SK-N-SH (cell line): ENCODE results near the gene SCN9A. TPM values are rescaled to one million over a fixed set of nuclear protein-coding genes. Genes with fewer than 3 reads are reported as not detected.
A peak's percentile ranks its signal among the peaks of the same experiment; 100 is the strongest.

ENCODE experiments used
- CTCF ChIA-PET: fragments of 300-600, 350-600 bp; formaldehyde crosslinking; extraction: SDS; loops from one replicate; lab custom pipeline; 2021; lab: Yijun Ruan, JAX
- POLR2A ChIA-PET: fragments of 350-600 bp; sonication (Branson Sonifier 250); formaldehyde crosslinking; extraction: SDS; loops from one replicate; lab custom pipeline; 2020; ENCODE audit warnings: antibody characterized with exemption, inconsistent platforms; lab: Yijun Ruan, JAX
- DNase-seq: peaks from one replicate; pipeline ENCODE4 v3.0.0; 2012
- H2AFZ ChIP-seq: fragments of 200-600 bp; sonication (generic); 2 replicates; pipeline ENCODE4 v1.8.1; 2016; ENCODE audit warnings: antibody characterized with exemption, mild to moderate bottlenecking, low read depth
- H3F3A ChIP-seq: fragments of 200-600 bp; sonication (generic); replicated peaks from 2 replicates; pipeline ENCODE3; 2016; ENCODE audit warnings: antibody characterized with exemption, mild to moderate bottlenecking; ENCODE audit not compliant: insufficient read depth
- H3K27ac ChIP-seq, 2 experiments: fragments of 200-500 bp in 1 of 2; fragments of 200-600 bp in 1 of 2; sonication (Bioruptor generic) in 1 of 2; sonication (generic), shearing (Covaris generic) in 1 of 2; 2 replicates each; pipeline versions ENCODE4 v1.5.1 to v1.6.1; 2014 to 2016; ENCODE audit warnings: low read depth in 2 of 2, inconsistent platforms in 1 of 2, low read length in 1 of 2, mild to moderate bottlenecking in 1 of 2, mixed read lengths in 1 of 2
- H3K27me3 ChIP-seq: fragments of 200-600 bp; sonication (generic), shearing (Covaris generic); 2 replicates; pipeline ENCODE4 v1.6.1; 2016; ENCODE audit warnings: mixed run types; ENCODE audit not compliant: insufficient read depth
- H3K36me3 ChIP-seq, 2 experiments: fragments of 200-500 bp in 1 of 2; fragments of 200-600 bp in 1 of 2; sonication (Bioruptor generic) in 1 of 2; sonication (generic) in 1 of 2; replicated peaks in 1 of 2; 2 replicates each; pipeline versions ENCODE3 to v1.5.1; 2014 to 2016; ENCODE audit warnings: low read length in 1 of 2, mild to moderate bottlenecking in 1 of 2; ENCODE audit not compliant: insufficient read depth in 2 of 2, control insufficient read depth in 1 of 2
- H3K4me1 ChIP-seq, 2 experiments: fragments of 200-500 bp in 1 of 2; fragments of 200-600 bp in 1 of 2; sonication (Bioruptor generic) in 1 of 2; sonication (generic), shearing (Covaris generic) in 1 of 2; 2 replicates each; pipeline versions ENCODE4 v1.5.1 to v1.6.1; 2014 to 2016; ENCODE audit warnings: low read depth in 1 of 2, low read length in 1 of 2, mixed run types in 1 of 2; ENCODE audit not compliant: insufficient read depth in 2 of 2, control insufficient read depth in 1 of 2
- H3K4me2 ChIP-seq: fragments of 200-600 bp; sonication (generic), shearing (Covaris generic); 2 replicates; pipeline ENCODE4 v1.6.1; 2017; ENCODE audit warnings: mixed run types
- H3K4me3 ChIP-seq, 2 experiments: fragments of 200-500 bp in 1 of 2; fragments of 200-600 bp in 1 of 2; sonication (Bioruptor generic) in 1 of 2; sonication (generic), shearing (Covaris generic) in 1 of 2; 2 replicates each; pipeline versions ENCODE4 v1.5.1 to v1.8.1; 2014 to 2016; ENCODE audit warnings: low read depth in 2 of 2, inconsistent platforms in 1 of 2, low read length in 1 of 2, mild to moderate bottlenecking in 1 of 2, mixed read lengths in 1 of 2, moderate library complexity in 1 of 2
- H3K79me2 ChIP-seq: fragments of 200-600 bp; sonication (generic); 2 replicates; pipeline ENCODE4 v1.8.1; 2017; ENCODE audit warnings: mild to moderate bottlenecking; ENCODE audit not compliant: insufficient read depth
- H3K9ac ChIP-seq: fragments of 200-600 bp; sonication (generic); 2 replicates; pipeline ENCODE4 v1.6.1; 2017; ENCODE audit warnings: mixed run types
- H3K9me2 ChIP-seq: fragments of 200-600 bp; sonication (generic); 2 replicates; pipeline ENCODE4 v1.6.1; 2017; ENCODE audit warnings: mixed run types
- H3K9me3 ChIP-seq: fragments of 200-600 bp; sonication (generic); 2 replicates; pipeline ENCODE4 v1.6.1; 2017; ENCODE audit warnings: mixed run types, mild to moderate bottlenecking, moderate library complexity
- H4K20me1 ChIP-seq: fragments of 200-600 bp; sonication (generic); 2 replicates; pipeline ENCODE4 v1.6.1; 2017; ENCODE audit warnings: mild to moderate bottlenecking, mixed run types; ENCODE audit not compliant: insufficient read depth
- CHD2 ChIP-seq: fragments of 150-350 bp; IDR thresholded peaks from 2 replicates; pipeline ENCODE4 v1.6.1; 2018; ENCODE audit warnings: low read length; ENCODE audit not compliant: partially characterized antibody
- CTCF ChIP-seq: fragments of 200-600 bp; sonication (generic); IDR thresholded peaks from 2 replicates; pipeline ENCODE4 v1.6.1; 2017; ENCODE audit warnings: antibody characterized with exemption, mild to moderate bottlenecking, moderate library complexity
- ELF1 ChIP-seq: IDR thresholded peaks from 2 replicates; pipeline ENCODE4 v1.4.0; 2012
- EZH2phosphoT487 ChIP-seq: fragments of 200-600 bp; sonication (generic); IDR thresholded peaks from 2 replicates; pipeline ENCODE4 v1.6.1; 2017; ENCODE audit warnings: low read depth, mixed run types, mild to moderate bottlenecking, antibody characterized with exemption, moderate library complexity, borderline replicate concordance
- GABPA ChIP-seq: IDR thresholded peaks from 2 replicates; pipeline ENCODE4 v1.4.0; 2012; ENCODE audit warnings: low read depth, mild to moderate bottlenecking
- IRF3 ChIP-seq: fragments of 150-350 bp; IDR thresholded peaks from 2 replicates; pipeline ENCODE4 v1.6.1; 2016; ENCODE audit warnings: mild to moderate bottlenecking, low read depth, low read length
- MEF2A ChIP-seq: IDR thresholded peaks from 2 replicates; pipeline ENCODE4 v1.4.0; 2012; ENCODE audit warnings: low read depth, borderline replicate concordance
- PBX3 ChIP-seq: IDR thresholded peaks from 2 replicates; pipeline ENCODE4; 2012
- RAD21 ChIP-seq: IDR thresholded peaks from 2 replicates; pipeline ENCODE4 v1.6.1; 2012; ENCODE audit warnings: mild to moderate bottlenecking, low read length
- RFX5 ChIP-seq: IDR thresholded peaks from 2 replicates; pipeline ENCODE4 v1.6.1; 2012; ENCODE audit warnings: mild to moderate bottlenecking, improper control_type of control experiment, low read length
- SMC3 ChIP-seq: IDR thresholded peaks from 2 replicates; pipeline ENCODE4 v1.6.1; 2012; ENCODE audit warnings: low read depth, low read length, improper control_type of control experiment
- TCF12 ChIP-seq: IDR thresholded peaks from 2 replicates; pipeline ENCODE4 v1.4.0; 2012
- USF1 ChIP-seq: IDR thresholded peaks from 2 replicates; pipeline ENCODE4 v1.4.0; 2012; ENCODE audit warnings: low read depth, borderline replicate concordance
- USF2 ChIP-seq: fragments of 150-350 bp; IDR thresholded peaks from 2 replicates; pipeline ENCODE4 v1.6.1; 2017; ENCODE audit warnings: antibody characterized with exemption, low read length, low read depth, borderline replicate concordance
- ZBTB33 ChIP-seq: IDR thresholded peaks from 2 replicates; pipeline ENCODE4 v1.4.0; 2012; ENCODE audit warnings: low read depth, borderline replicate concordance
- WGBS: methylation state at CpG from one replicate; pipeline ENCODE4 v1.1.6; 2017; ENCODE audit warnings: low lambda C conversion rate; 5-methylcytosine and 5-hydroxymethylcytosine counted together
- polyA plus RNA-seq, 3 experiments: library from polyadenylated mRNA; depleted of rRNA; stranded (reverse); fragments of >200 nt; gene quantifications; 2 replicates each; pipeline ENCODE4 v1.2.3, GENCODE V29; 2012

Gene SCN9A
- polyA plus RNA-seq, 1 of the 3 experiments (the other 2 are of a cell fraction): 5.9 TPM

- POLR2A ChIA-PET: no interaction called here
- peaks cover 2% of the 10 kb centered on the region for H3F3A ChIP-seq
- no peak overlapping the region for H3K27ac ChIP-seq
- DNase-seq: peak; percentile 51
- WGBS: 69% methylated on average over 23 of the region's 24 CpGs
- no peaks in the 10 kb centered on the region for H4K20me1 ChIP-seq
- no peak overlapping the region for H3K9ac ChIP-seq
- no peak overlapping the region for H3K4me3 ChIP-seq
- no peaks in the 10 kb centered on the region for H3K36me3 ChIP-seq
- H3K4me1 ChIP-seq: no peaks in the 10 kb centered on the region; a peak in 1 of 4 replicates
- H2AFZ ChIP-seq: no peak overlapping the region
- no peaks in the 10 kb centered on the region for H3K9me2 ChIP-seq
- H3K27me3 ChIP-seq: no peaks in the 10 kb centered on the region
- CTCF ChIA-PET: interaction anchor here (0.6 to 4.5 kb wide), 13 partner anchors 9 to 960 kb away, joined by 3 to 23 read pairs (median 6); no protein-coding TSS in a partner anchor
- H3K9me3 ChIP-seq: no peaks in the 10 kb centered on the region
- H3K4me2 ChIP-seq: no peak overlapping the region
- TF ChIP-seq USF1 (no peak), RAD21 (peak; percentile 64), SMC3 (peak; percentile 39; the same call in 1 of the 2 replicates), ZBTB33 (no peak), CTCF (peak; percentile 64), RFX5 (no peak)
- H3K79me2 ChIP-seq: no peaks in the 10 kb centered on the region
Observed at GRCh38 chr2:166180951-166181812, 194.6 kb downstream of the SCN9A start.

GRCh38 chr2:166179201-166179600 is 196.5 kb downstream of the SCN9A start:
- CTCF ChIA-PET: interaction anchor here (0.8 to 4.5 kb wide), 7 partner anchors 15 to 337 kb away, joined by 3 to 23 read pairs (median 13); no protein-coding TSS in a partner anchor
- DNase-seq: no peak
- TF ChIP-seq CHD2: no peak
- peak; percentile 68 for TF ChIP-seq CTCF
- no peak for TF ChIP-seq GABPA
- TF ChIP-seq RAD21: peak; percentile 58
- TF ChIP-seq MEF2A: no peak
- TF ChIP-seq EZH2phosphoT487: no peak
- TF ChIP-seq USF2: no peak
- no peak for TF ChIP-seq ELF1
- no peak for TF ChIP-seq SMC3
- no peak for TF ChIP-seq PBX3
- no peak for TF ChIP-seq TCF12
- no peak for TF ChIP-seq IRF3

More at GRCh38 chr2:166179201-166179600, 196.5 kb downstream of the SCN9A start:
- Histone ChIP-seq H3K9me2 (no peaks in the 10 kb centered on the region), H3K4me1 (no peaks in the 10 kb centered on the region; a peak in 1 of 4 replicates), H3F3A (peaks cover 2% of the 10 kb centered on the region), H4K20me1 (no peaks in the 10 kb centered on the region), H2AFZ (no peak overlapping the region), H3K9me3 (no peaks in the 10 kb centered on the region), H3K9ac (no peak overlapping the region), H3K27ac (no peak overlapping the region), H3K27me3 (no peaks in the 10 kb centered on the region), H3K4me3 (no peak overlapping the region), H3K4me2 (no peak overlapping the region), H3K79me2 (no peaks in the 10 kb centered on the region), H3K36me3 (no peaks in the 10 kb centered on the region)
- WGBS: 62% methylated on average over 3 of the region's 3 CpGs
- POLR2A ChIA-PET: no interaction called here
